GM12873 (cell line): ENCODE measurements around the gene TCOF1.

Experiments used
- CTCF ChIP-seq: IDR thresholded peaks from 2 replicates; pipeline ENCODE4 v1.5.1; 2012; ENCODE audit warnings: low read depth, mild to moderate bottlenecking, moderate library complexity, low read length, control low read depth; ENCODE audit not compliant: insufficient read depth; ENCODE audit errors: missing control alignments

The TCOF1 gene

GRCh38 chr5:150402229-150402773, 44.8 kb downstream of the TCOF1 start:
- no peak for TF ChIP-seq CTCF

- no peak for TF ChIP-seq CTCF
Measured at GRCh38 chr5:150402901-150403342, 45.4 kb downstream of the TCOF1 start.

- no peak for TF ChIP-seq CTCF
Measured at GRCh38 chr5:150404121-150404520, 46.6 kb downstream of the TCOF1 start.

GRCh38 chr5:150404535-150404934, 47.0 kb downstream of the TCOF1 start:
- no peak for TF ChIP-seq CTCF

- TF ChIP-seq CTCF = no peak
Measured at GRCh38 chr5:150404941-150405816, 47.7 kb downstream of the TCOF1 start.

- no peak for TF ChIP-seq CTCF
Measured at GRCh38 chr5:150406103-150406722, 48.7 kb downstream of the TCOF1 start.

GRCh38 chr5:150406723-150407095, 49.2 kb downstream of the TCOF1 start:
- TF ChIP-seq CTCF = no peak
